Mesendoderm (in vitro differentiated cells): ENCODE results near the gene NCF2.

ENCODE experiments used
- DNase-seq: peaks from one replicate; pipeline ENCODE4 v3.0.0; 2013
- H2AK5ac ChIP-seq: 2 replicates; pipeline ENCODE4 v1.6.1; 2013; ENCODE audit warnings: low read length, inconsistent platforms
- H2BK120ac ChIP-seq: 2 replicates; pipeline ENCODE4 v1.6.1; 2013; ENCODE audit warnings: low read depth, mild to moderate bottlenecking, low read length, moderate library complexity, mixed read lengths
- H2BK15ac ChIP-seq: replicated peaks from 2 replicates; pipeline ENCODE4 v1.6.1; 2013; ENCODE audit warnings: low read depth, mild to moderate bottlenecking, moderate library complexity
- H2BK5ac ChIP-seq: 2 replicates; pipeline ENCODE4 v1.6.1; 2013; ENCODE audit warnings: low read length, inconsistent platforms
- H3K18ac ChIP-seq: 2 replicates; pipeline ENCODE4 v1.6.1; 2013; ENCODE audit warnings: mild to moderate bottlenecking, low read length, mixed read lengths
- H3K23ac ChIP-seq: one replicate; pipeline ENCODE4 v1.6.1; 2013; ENCODE audit warnings: low read length
- H3K27ac ChIP-seq: 2 replicates; pipeline ENCODE4 v1.5.1; 2013; ENCODE audit warnings: low read depth, mild to moderate bottlenecking, inconsistent platforms, low read length, moderate library complexity
- H3K27me3 ChIP-seq: 2 replicates; pipeline ENCODE4 v1.6.1; 2013; ENCODE audit warnings: low read length, control low read depth, mild to moderate bottlenecking, inconsistent platforms; ENCODE audit not compliant: insufficient read depth, poor library complexity
- H3K36me3 ChIP-seq: 2 replicates; pipeline ENCODE4 v1.6.1; 2013; ENCODE audit warnings: low read length, inconsistent platforms; ENCODE audit not compliant: control insufficient read depth, insufficient read depth
- H3K4ac ChIP-seq: one replicate; pipeline ENCODE4 v1.6.1; 2013; ENCODE audit warnings: low read depth, mild to moderate bottlenecking, low read length, moderate library complexity
- H3K4me1 ChIP-seq: 2 replicates; pipeline ENCODE4 v1.6.1; 2013; ENCODE audit warnings: low read depth, low read length, inconsistent platforms; ENCODE audit not compliant: control insufficient read depth
- H3K4me2 ChIP-seq: 2 replicates; pipeline ENCODE4 v1.6.1; 2013; ENCODE audit warnings: low read length
- H3K4me3 ChIP-seq: 2 replicates; pipeline ENCODE4 v1.5.1; 2013; ENCODE audit warnings: mild to moderate bottlenecking, low read length
- H3K56ac ChIP-seq: one replicate; pipeline ENCODE4 v1.6.1; 2013; ENCODE audit warnings: low read length
- H3K79me1 ChIP-seq: 2 replicates; pipeline ENCODE4 v1.6.1; 2013; ENCODE audit warnings: low read length, inconsistent platforms
- H3K79me2 ChIP-seq: 2 replicates; pipeline ENCODE4 v1.6.1; 2013; ENCODE audit warnings: mild to moderate bottlenecking, low read length; ENCODE audit not compliant: control insufficient read depth, insufficient read depth
- H3K9ac ChIP-seq: 2 replicates; pipeline ENCODE4 v1.6.1; 2013; ENCODE audit warnings: low read length, inconsistent platforms
- H4K5ac ChIP-seq: one replicate; pipeline ENCODE4 v1.6.1; 2013; ENCODE audit warnings: low read length
- H4K8ac ChIP-seq: one replicate; pipeline ENCODE4 v1.6.1; 2013; ENCODE audit warnings: low read depth, mild to moderate bottlenecking, control low read depth, low read length, moderate library complexity
- WGBS: extraction: QIAGEN DNeasy Blood & Tissue Kit; methylation state at CpG from one replicate; pipeline ENCODE4 v1.1.7; 2013; ENCODE audit warnings: low lambda C conversion rate, missing lambda C conversion rate; ENCODE audit not compliant: insufficient coverage; ENCODE audit errors: extremely low coverage; 5-methylcytosine and 5-hydroxymethylcytosine counted together

The NCF2 gene

DNA sequence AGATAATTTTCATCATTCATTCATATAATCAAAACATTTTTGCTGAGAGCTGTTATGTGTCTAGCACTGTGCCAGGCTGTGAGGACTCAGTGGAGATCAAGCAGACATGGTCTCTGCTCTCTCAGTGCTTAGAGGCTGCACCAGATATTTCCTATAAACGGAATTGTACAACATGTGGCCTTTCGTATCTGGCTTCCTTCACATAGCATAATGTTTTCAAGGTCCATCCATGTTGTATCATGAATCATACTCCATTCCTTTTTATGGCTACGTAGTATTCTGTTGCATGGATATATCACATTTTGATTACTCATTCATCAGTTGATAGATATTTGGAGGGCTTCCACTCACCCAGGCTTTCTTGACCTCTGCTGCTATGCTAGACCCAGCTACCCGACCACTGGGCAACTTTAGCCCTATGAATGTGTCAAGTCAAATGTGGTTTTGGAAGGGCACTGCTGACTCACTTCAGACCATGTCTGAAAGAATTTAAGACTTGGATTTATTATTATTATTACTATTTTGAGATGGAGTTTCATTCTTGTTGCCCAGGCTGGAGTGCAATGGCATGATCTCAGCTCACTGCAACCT, 18.5 kb downstream of the NCF2 start:
- H4K8ac ChIP-seq = no peak overlapping the region
- H3K56ac ChIP-seq = no peak overlapping the region
- H3K9ac ChIP-seq = no peak overlapping the region
- H3K23ac ChIP-seq = no peak overlapping the region
- no peaks in the 10 kb centered on the region for H3K79me2 ChIP-seq
- WGBS = no CpG with 5 or more reads among the region's 4 CpGs
- no peak overlapping the region for H2BK15ac ChIP-seq
- no peaks in the 10 kb centered on the region for H3K27me3 ChIP-seq
- H4K5ac ChIP-seq = no peak overlapping the region
- H3K36me3 ChIP-seq = no peaks in the 10 kb centered on the region
- H3K18ac ChIP-seq = no peak overlapping the region
- no peak overlapping the region for H3K27ac ChIP-seq
- no peak overlapping the region for H2AK5ac ChIP-seq
- no peak overlapping the region for H2BK120ac ChIP-seq
- no peak for DNase-seq
- H3K79me1 ChIP-seq = no peaks in the 10 kb centered on the region
- no peak overlapping the region for H2BK5ac ChIP-seq
- no peak overlapping the region for H3K4me2 ChIP-seq
- no peaks in the 10 kb centered on the region for H3K4me1 ChIP-seq
- H3K4me3 ChIP-seq = no peak overlapping the region
- no peak overlapping the region for H3K4ac ChIP-seq

DNA sequence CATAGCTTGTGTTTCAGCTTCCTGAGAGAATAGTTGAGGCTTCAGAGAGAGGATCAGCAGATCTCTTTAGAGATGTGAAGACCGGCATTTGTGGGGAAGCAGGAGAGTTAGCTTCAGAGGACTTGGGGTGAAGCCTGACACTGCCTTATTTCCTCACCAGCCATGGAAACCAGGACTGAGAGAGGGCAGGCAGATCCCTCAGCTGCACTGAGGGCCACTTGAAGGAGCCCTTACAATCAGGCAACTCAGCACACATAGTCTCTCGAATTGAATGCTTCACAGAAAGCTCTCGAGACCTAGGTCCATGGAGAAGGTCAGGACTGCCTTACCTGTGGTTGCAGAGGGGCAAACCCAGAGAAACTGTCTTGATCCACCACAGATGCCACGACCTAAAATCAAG, 19.8 kb downstream of the NCF2 start:
- Histone ChIP-seq H3K27ac (no peak overlapping the region), H3K79me2 (no peaks in the 10 kb centered on the region), H4K8ac (no peak overlapping the region), H3K23ac (no peak overlapping the region), H2BK5ac (no peak overlapping the region), H3K56ac (no peak overlapping the region), H3K4me1 (no peaks in the 10 kb centered on the region), H3K4ac (no peak overlapping the region), H2AK5ac (no peak overlapping the region), H3K27me3 (no peaks in the 10 kb centered on the region), H3K9ac (no peak overlapping the region), H3K4me3 (no peak overlapping the region), H3K36me3 (no peaks in the 10 kb centered on the region), H3K4me2 (no peak overlapping the region), H3K18ac (no peak overlapping the region), H4K5ac (no peak overlapping the region), H3K79me1 (no peaks in the 10 kb centered on the region), H2BK15ac (no peak overlapping the region), H2BK120ac (no peak overlapping the region)
- no peak for DNase-seq
- no CpG with 5 or more reads among the region's 4 CpGs for WGBS

DNA sequence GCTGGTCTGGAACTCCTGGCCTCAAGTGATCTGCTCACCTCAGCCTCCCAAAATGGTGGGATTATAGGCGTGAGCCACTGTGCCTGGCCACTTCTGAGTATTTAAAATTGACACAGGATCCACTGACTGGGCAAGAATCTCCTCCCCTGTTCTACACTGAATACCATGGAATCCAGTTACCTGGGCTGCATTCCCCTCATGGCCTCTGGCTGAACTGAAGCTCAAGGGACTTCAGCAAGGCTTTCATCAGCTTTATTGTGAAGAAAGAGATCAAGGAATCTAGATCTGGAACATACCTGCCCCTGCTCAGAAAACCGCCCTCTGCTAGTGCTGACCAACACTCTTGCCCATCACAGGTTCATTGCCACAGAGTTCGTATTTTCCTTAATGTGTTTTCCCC, 20.5 kb downstream of the NCF2 start:
- no peak overlapping the region for H2BK15ac ChIP-seq
- no peak overlapping the region for H3K27ac ChIP-seq
- no peaks in the 10 kb centered on the region for H3K4me1 ChIP-seq
- H3K79me1 ChIP-seq = no peaks in the 10 kb centered on the region
- H3K4me3 ChIP-seq = no peak overlapping the region
- no peaks in the 10 kb centered on the region for H3K36me3 ChIP-seq
- H2BK120ac ChIP-seq = no peak overlapping the region
- H3K9ac ChIP-seq = no peak overlapping the region
- H2BK5ac ChIP-seq = no peak overlapping the region
- no peak for DNase-seq
- no peak overlapping the region for H3K4me2 ChIP-seq
- no peaks in the 10 kb centered on the region for H3K27me3 ChIP-seq
- no peak overlapping the region for H4K8ac ChIP-seq
- no peak overlapping the region for H2AK5ac ChIP-seq
- no peak overlapping the region for H3K23ac ChIP-seq
- H3K56ac ChIP-seq = no peak overlapping the region
- H3K4ac ChIP-seq = no peak overlapping the region
- H3K79me2 ChIP-seq = no peaks in the 10 kb centered on the region
- no CpG with 5 or more reads among the region's 3 CpGs for WGBS
- no peak overlapping the region for H4K5ac ChIP-seq
- no peak overlapping the region for H3K18ac ChIP-seq

DNA sequence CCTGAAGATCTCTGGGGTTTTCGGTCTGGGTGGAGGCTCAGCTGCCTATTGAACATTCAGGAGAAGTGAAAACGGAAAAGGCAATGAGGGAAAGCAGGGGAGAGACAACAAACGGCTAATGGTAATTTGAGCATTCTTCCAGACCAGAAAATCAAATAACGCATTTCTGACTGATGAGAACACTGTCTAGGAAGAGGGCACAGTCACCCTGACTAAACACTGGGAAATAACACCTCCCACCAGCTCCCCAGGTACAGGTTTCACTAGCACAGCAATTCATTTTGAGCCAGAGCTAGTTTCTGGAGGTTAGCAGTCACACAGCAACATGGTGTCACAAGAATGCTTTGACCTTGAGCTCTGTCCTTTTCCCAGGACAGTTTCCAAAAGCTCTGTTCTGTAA, 21.1 kb downstream of the NCF2 start:
- peak; percentile 74 for DNase-seq
- Histone ChIP-seq H3K4me2 (no peak overlapping the region), H3K27ac (no peak overlapping the region)

DNA sequence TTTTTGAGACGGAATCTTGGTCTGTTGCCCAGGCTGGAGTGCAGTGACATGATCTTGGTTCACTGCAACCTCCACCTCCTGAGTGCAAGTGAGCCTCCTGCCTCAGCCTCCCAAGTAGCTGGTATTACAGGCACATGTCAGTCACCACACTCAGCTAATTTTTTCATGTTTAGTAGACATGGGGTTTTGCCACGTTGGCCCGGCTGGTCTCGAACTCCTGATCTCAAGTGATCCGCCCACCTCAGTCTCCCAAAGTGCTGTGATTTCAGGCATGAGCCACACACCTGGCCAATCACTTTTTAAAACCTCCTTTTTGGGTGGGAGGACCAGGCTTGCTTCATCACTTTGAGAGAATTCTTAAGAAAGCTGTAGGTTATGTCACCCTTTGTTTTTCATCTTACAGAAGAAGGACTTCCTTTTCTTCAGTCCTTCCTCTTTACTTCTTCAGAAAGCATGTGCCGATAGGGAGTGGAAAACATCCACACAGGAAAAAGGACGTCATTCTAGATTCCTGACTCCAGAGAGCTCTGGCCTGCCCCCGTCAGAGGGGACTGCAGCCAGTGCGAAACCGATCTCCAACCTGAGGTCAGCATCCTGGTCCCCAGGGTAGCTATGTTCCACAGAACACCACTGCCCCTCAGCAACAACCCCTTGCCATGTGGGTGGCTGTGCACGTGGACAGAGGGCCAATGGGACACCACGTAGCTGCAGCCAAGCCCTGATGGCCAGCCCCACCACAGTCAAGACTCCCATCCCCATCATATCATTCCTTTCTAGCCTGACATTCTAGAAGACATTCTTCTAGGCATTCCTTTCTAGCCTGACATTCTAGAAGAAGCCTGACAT, 21.9 kb downstream of the NCF2 start:
- H3K36me3 ChIP-seq = no peaks in the 10 kb centered on the region
- H2AK5ac ChIP-seq = no peak overlapping the region
- no peak overlapping the region for H3K18ac ChIP-seq
- peak; percentile 77 for DNase-seq
- H2BK15ac ChIP-seq = no peak overlapping the region
- no peak overlapping the region for H2BK120ac ChIP-seq
- WGBS = no CpG with 5 or more reads among the region's 12 CpGs
- H2BK5ac ChIP-seq = no peak overlapping the region
- H3K79me2 ChIP-seq = no peaks in the 10 kb centered on the region
- no peak overlapping the region for H4K8ac ChIP-seq
- no peak overlapping the region for H3K27ac ChIP-seq
- no peak overlapping the region for H3K4me3 ChIP-seq
- no peaks in the 10 kb centered on the region for H3K4me1 ChIP-seq
- H3K27me3 ChIP-seq = no peaks in the 10 kb centered on the region
- H3K79me1 ChIP-seq = no peaks in the 10 kb centered on the region
- H3K9ac ChIP-seq = no peak overlapping the region
- H3K4me2 ChIP-seq = no peak overlapping the region
- H3K56ac ChIP-seq = no peak overlapping the region
- no peak overlapping the region for H3K4ac ChIP-seq
- no peak overlapping the region for H3K23ac ChIP-seq
- H4K5ac ChIP-seq = no peak overlapping the region

More for the DNA sequence above, 21.1 kb downstream of the NCF2 start:
- Histone ChIP-seq H3K79me1 (no peaks in the 10 kb centered on the region), H3K27me3 (no peaks in the 10 kb centered on the region), H4K8ac (no peak overlapping the region), H3K4ac (no peak overlapping the region), H3K23ac (no peak overlapping the region), H3K56ac (no peak overlapping the region), H2BK15ac (no peak overlapping the region), H3K36me3 (no peaks in the 10 kb centered on the region), H3K4me1 (no peaks in the 10 kb centered on the region), H2AK5ac (no peak overlapping the region), H3K79me2 (no peaks in the 10 kb centered on the region), H3K4me3 (no peak overlapping the region), H2BK5ac (no peak overlapping the region), H2BK120ac (no peak overlapping the region), H4K5ac (no peak overlapping the region), H3K9ac (no peak overlapping the region), H3K18ac (no peak overlapping the region)
- no CpG with 5 or more reads among the region's 4 CpGs for WGBS
